Fibroblast of lung (primary cell): Measurements from ENCODE around the gene AMFR. TPM values are rescaled to one million over a fixed set of nuclear protein-coding genes. Genes with fewer than 3 reads are reported as not detected.

ENCODE experiments used
- DNase-seq, 2 donors: peaks; one replicate each; pipeline versions ENCODE4 v3.0.0 to v3.0.0-alpha.2; 2010; ENCODE audit warnings: low read depth in 2 of 2
- H2AFZ ChIP-seq: 2 replicates; pipeline ENCODE4 v1.5.1; 2012; ENCODE audit warnings: low read length, control low read depth, inconsistent platforms
- H3K27ac ChIP-seq: 2 replicates; pipeline ENCODE4 v1.5.1; 2011; ENCODE audit warnings: low read length, control low read depth; ENCODE audit not compliant: insufficient read depth
- H3K27me3 ChIP-seq: 2 replicates; pipeline ENCODE4 v1.5.1; 2011; ENCODE audit warnings: mild to moderate bottlenecking, low read length; ENCODE audit not compliant: control insufficient read depth, insufficient read depth
- H3K36me3 ChIP-seq: 2 replicates; pipeline ENCODE4 v1.5.1; 2011; ENCODE audit warnings: low read length; ENCODE audit not compliant: control insufficient read depth, insufficient read depth
- H3K4me1 ChIP-seq: 2 replicates; pipeline ENCODE4 v1.5.1; 2011; ENCODE audit warnings: low read length; ENCODE audit not compliant: control insufficient read depth, insufficient read depth; ENCODE audit errors: extremely low read depth
- H3K4me2 ChIP-seq: 2 replicates; pipeline ENCODE4 v1.5.1; 2011; ENCODE audit warnings: low read length, control low read depth; ENCODE audit not compliant: insufficient read depth; ENCODE audit errors: extremely low read depth
- H3K4me3 ChIP-seq, 4 experiments: fragments of 200-600 bp in 1 of 4; sonication (generic) in 1 of 4; replicated peaks in 1 of 4; 2 replicates each; pipeline ENCODE4 v1.5.1; 2011 to 2016; ENCODE audit warnings: low read length in 4 of 4, low read depth in 3 of 4, mild to moderate bottlenecking in 3 of 4, control low read depth in 2 of 4, inconsistent platforms in 1 of 4, mixed read lengths in 1 of 4; ENCODE audit not compliant: insufficient read depth in 1 of 4; ENCODE audit errors: control extremely low read depth in 1 of 4
- H3K79me2 ChIP-seq: 2 replicates; pipeline ENCODE4 v1.5.1; 2012; ENCODE audit warnings: mild to moderate bottlenecking, low read length, inconsistent platforms; ENCODE audit not compliant: control insufficient read depth, insufficient read depth
- H3K9ac ChIP-seq: 2 replicates; pipeline ENCODE4 v1.5.1; 2011; ENCODE audit warnings: mild to moderate bottlenecking, low read length, control low read depth; ENCODE audit not compliant: insufficient read depth
- H3K9me3 ChIP-seq: 2 replicates; pipeline ENCODE4 v1.5.1; 2012; ENCODE audit warnings: low read depth, low read length; ENCODE audit not compliant: control insufficient read depth, insufficient read depth
- H4K20me1 ChIP-seq: 2 replicates; pipeline ENCODE4 v1.5.1; 2011; ENCODE audit warnings: low read length; ENCODE audit not compliant: control insufficient read depth, insufficient read depth; ENCODE audit errors: extremely low read depth
- CTCF ChIP-seq, 2 donors: IDR thresholded peaks in 1 of 2; conservative IDR thresholded peaks in 1 of 2; 1 replicate in 1 of 2; 2 replicates in 1 of 2; pipeline ENCODE4 v1.5.1; 2011 to 2012; ENCODE audit warnings: low read length in 2 of 2, control low read depth in 1 of 2, inconsistent platforms in 1 of 2, low read depth in 1 of 2, mild to moderate bottlenecking in 1 of 2
- EZH2 ChIP-seq: IDR thresholded peaks from 2 replicates; pipeline ENCODE4 v1.5.1; 2012; ENCODE audit warnings: low read length, control low read depth, mild to moderate bottlenecking; ENCODE audit errors: missing control alignments
- polyA plus RNA-seq, 2 donors: library from polyadenylated mRNA; depleted of rRNA in 1 of 2; stranded (reverse) in 1 of 2; unstranded in 1 of 2; fragments of >200 nt; gene quantifications; 2 replicates each; pipeline ENCODE4 v1.2.1, GENCODE V29; 2011 to 2012; ENCODE audit warnings: missing spikeins in 1 of 2
- total RNA-seq: library from RNA; depleted of rRNA; stranded (reverse); fragments of >200 nt; gene quantifications from 2 replicates; pipeline ENCODE4 v1.2.1, GENCODE V29; 2014

Gene AMFR
- total and polyA plus RNA-seq, 2 donors (not counting 1 experiment from before 2014, with no cell fraction given) = 75.9 to 413 TPM

GRCh38 chr16:56312028-56312300, 113.4 kb downstream of the AMFR start:
- no peaks in the 10 kb centered on the region for H3K79me2 ChIP-seq
- H3K27me3 ChIP-seq = no peaks in the 10 kb centered on the region
- H3K4me1 ChIP-seq = no peaks in the 10 kb centered on the region
- H2AFZ ChIP-seq = no peak overlapping the region
- H3K4me2 ChIP-seq = no peak overlapping the region
- TF ChIP-seq CTCF (conservative IDR thresholded peaks at IDR 0.05 in 1 of 2, IDR thresholded peaks at IDR 0.05 in 1 of 2; ENCODE audit: low read depth in 1 of 2, low read length in 2 of 2) = no peak
- TF ChIP-seq EZH2 = no peak
- H3K4me3 ChIP-seq = no peak overlapping the region
- H4K20me1 ChIP-seq = no peaks in the 10 kb centered on the region
- no peak overlapping the region for H3K9ac ChIP-seq
- no peak overlapping the region for H3K27ac ChIP-seq
- H3K36me3 ChIP-seq = no peaks in the 10 kb centered on the region
- DNase-seq = no peak
- H3K9me3 ChIP-seq = no peaks in the 10 kb centered on the region

Other genes with a start within 250 kb of the AMFR start
- 0.17 and 0.26 TPM in 2 replicates for gene GNAO1, start 234.1 kb downstream of the AMFR start, total RNA-seq
- gene GNAO1, start 234.1 kb downstream of the AMFR start, polyA plus RNA-seq = 0.02 and 0.14 TPM in 2 replicates
- 64.2 and 69.9 TPM in 2 replicates for gene NUDT21, start 25.8 kb upstream of the AMFR start, total RNA-seq
- gene NUDT21, start 25.8 kb upstream of the AMFR start, polyA plus RNA-seq = 132 and 136 TPM in 2 replicates
- gene OGFOD1, start 26.0 kb upstream of the AMFR start, total RNA-seq = 54.7 and 55.0 TPM in 2 replicates
- 101 and 110 TPM in 2 replicates for gene OGFOD1, start 26.0 kb upstream of the AMFR start, polyA plus RNA-seq
- gene BBS2, start 94.5 kb upstream of the AMFR start, total RNA-seq = 76.3 and 84.9 TPM in 2 replicates
- gene BBS2, start 94.5 kb upstream of the AMFR start, polyA plus RNA-seq = 42.5 and 59.9 TPM in 2 replicates
- gene MT4, start 139.5 kb upstream of the AMFR start, total RNA-seq = not detected in 2 replicates
- gene MT4, start 139.5 kb upstream of the AMFR start, polyA plus RNA-seq = not detected in 2 replicates
- not detected in 2 replicates for gene MT3, start 164.0 kb upstream of the AMFR start, total RNA-seq
- not detected in 2 replicates for gene MT3, start 164.0 kb upstream of the AMFR start, polyA plus RNA-seq
- 76.5 and 113 TPM in 2 replicates for gene MT2A, start 183.0 kb upstream of the AMFR start, total RNA-seq
- 49.2 and 225 TPM in 2 replicates for gene MT2A, start 183.0 kb upstream of the AMFR start, polyA plus RNA-seq
- 251 and 390 TPM in 2 replicates for gene MT1E, start 200.2 kb upstream of the AMFR start, total RNA-seq
- gene MT1E, start 200.2 kb upstream of the AMFR start, polyA plus RNA-seq = 465 and 572 TPM in 2 replicates
- 18.5 and 58.8 TPM in 2 replicates for gene MT1M, start 207.1 kb upstream of the AMFR start, total RNA-seq
- gene MT1M, start 207.1 kb upstream of the AMFR start, polyA plus RNA-seq = 6.9 and 8.5 TPM in 2 replicates
- 2.3 and 5.3 TPM in 2 replicates for gene MT1A, start 213.1 kb upstream of the AMFR start, total RNA-seq
- gene MT1A, start 213.1 kb upstream of the AMFR start, polyA plus RNA-seq = 2.9 and 4.8 TPM in 2 replicates
- not detected in 2 replicates for gene MT1B, start 226.3 kb upstream of the AMFR start, total RNA-seq
- not detected in 2 replicates for gene MT1B, start 226.3 kb upstream of the AMFR start, polyA plus RNA-seq
- 0.26 and 2.1 TPM in 2 replicates for gene MT1F, start 232.4 kb upstream of the AMFR start, total RNA-seq
- gene MT1F, start 232.4 kb upstream of the AMFR start, polyA plus RNA-seq = 0.20 and 3.2 TPM in 2 replicates
- gene MT1G, start 242.5 kb upstream of the AMFR start, total RNA-seq = 11.6 and 16.4 TPM in 2 replicates
- gene MT1G, start 242.5 kb upstream of the AMFR start, polyA plus RNA-seq = 5.7 and 9.1 TPM in 2 replicates
- gene MT1H, start 244.3 kb upstream of the AMFR start, total RNA-seq = not detected in 2 replicates
- gene MT1H, start 244.3 kb upstream of the AMFR start, polyA plus RNA-seq = not detected in 2 replicates